Heart left ventricle (tissue), 13 donors: ENCODE data around the gene STAC.

Experiments
- POLR2A ChIP-seq, 2 donors: fragments of 450-650 bp; IDR thresholded peaks; one replicate each; pipeline ENCODE4 v1.6.1; 2017; ENCODE audit warnings: antibody characterized with exemption in 2 of 2, mild to moderate bottlenecking in 2 of 2, moderate library complexity in 2 of 2
- TF ChIP-seq, protein P1 (sequence below), 12 donors: fragments of 200-600 bp; sonication (generic) in 4 of 12; IDR thresholded peaks; one replicate each; pipeline versions ENCODE4 v1.5.0 to v1.8.0; 2018 to 2022; ENCODE audit warnings: antibody characterized with exemption in 12 of 12, mild to moderate bottlenecking in 5 of 12
- donor health status: ischemic (EF 13 %, LVEDD 7.1; RV severe dilation, severe dysfunction).
- donor health status: DM: no; HTN: yes; CAD: no.
- donor health status: DM: no; HTN: no; CAD: no.
- donor health status: ischemic (EF 25% LVEDD 6.9; RV normal size, moderate dysfunction).
- donor health status: ischemic (EF 25% LVEDD 5.7; RV mildly dilated, moderate dysfunction).
- donor health status: ischemic (EF 35%, LVEDD 5.7; RV mildly dilated, moderate dysfunction).
- donor health status: nonischemic (EF 11% LVEDD 7.7; RV severe dilation, severe dysfunction).
- donor health status: DM: yes; HTN: yes; CAD: no.
- donor health status: PGD.
- donor health status: ischemic (EF 29% LVEDD 5.4; RV normal size, mild dysfunction).
- donor health status: nonischemic (EF 23%, LVEDD 6.1; RV moderate dilation, normal function).

DNA sequence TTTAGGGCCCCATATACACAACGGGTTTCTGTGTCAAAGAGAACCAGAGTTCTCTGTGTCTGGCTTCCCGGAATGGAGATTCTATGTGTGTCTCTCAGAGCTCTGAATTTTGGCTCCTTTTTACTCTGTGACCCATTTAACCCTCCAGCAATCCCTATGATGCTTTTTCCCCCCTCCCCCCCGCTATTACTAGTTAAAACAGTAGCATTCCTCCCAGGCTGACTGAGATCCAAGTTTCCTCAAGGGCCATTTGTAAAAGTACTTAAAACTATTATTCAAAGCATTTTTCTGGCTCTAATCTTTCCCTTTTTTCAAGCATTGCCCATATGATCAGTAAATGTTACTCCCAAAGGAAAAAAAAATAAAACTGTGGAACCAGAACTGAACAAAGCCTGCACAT, 6.6 kb upstream of the STAC start:
- TF ChIP-seq, protein P1, sequence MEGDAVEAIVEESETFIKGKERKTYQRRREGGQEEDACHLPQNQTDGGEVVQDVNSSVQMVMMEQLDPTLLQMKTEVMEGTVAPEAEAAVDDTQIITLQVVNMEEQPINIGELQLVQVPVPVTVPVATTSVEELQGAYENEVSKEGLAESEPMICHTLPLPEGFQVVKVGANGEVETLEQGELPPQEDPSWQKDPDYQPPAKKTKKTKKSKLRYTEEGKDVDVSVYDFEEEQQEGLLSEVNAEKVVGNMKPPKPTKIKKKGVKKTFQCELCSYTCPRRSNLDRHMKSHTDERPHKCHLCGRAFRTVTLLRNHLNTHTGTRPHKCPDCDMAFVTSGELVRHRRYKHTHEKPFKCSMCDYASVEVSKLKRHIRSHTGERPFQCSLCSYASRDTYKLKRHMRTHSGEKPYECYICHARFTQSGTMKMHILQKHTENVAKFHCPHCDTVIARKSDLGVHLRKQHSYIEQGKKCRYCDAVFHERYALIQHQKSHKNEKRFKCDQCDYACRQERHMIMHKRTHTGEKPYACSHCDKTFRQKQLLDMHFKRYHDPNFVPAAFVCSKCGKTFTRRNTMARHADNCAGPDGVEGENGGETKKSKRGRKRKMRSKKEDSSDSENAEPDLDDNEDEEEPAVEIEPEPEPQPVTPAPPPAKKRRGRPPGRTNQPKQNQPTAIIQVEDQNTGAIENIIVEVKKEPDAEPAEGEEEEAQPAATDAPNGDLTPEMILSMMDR (IDR thresholded peaks at IDR 0.05) = no peak
- TF ChIP-seq POLR2A (IDR thresholded peaks at IDR 0.05) = no peak
